Stomach (tissue), 4 donors: Measurements from ENCODE around the gene HSF2.

Experiments
- EP300 ChIP-seq: sonication (generic); formaldehyde crosslinking; IDR thresholded peaks from one replicate; pipeline ENCODE4 v1.6.1; 2017; ENCODE audit warnings: antibody characterized with exemption
- POLR2A ChIP-seq, 4 donors: fragments of 450-650 bp; IDR thresholded peaks; one replicate each; pipeline ENCODE4 v1.6.1; 2016; ENCODE audit warnings: antibody characterized with exemption in 4 of 4, control low read depth in 2 of 4, mild to moderate bottlenecking in 1 of 4, moderate library complexity in 1 of 4

GRCh38 chr6:122376246-122376645, 23.2 kb upstream of the HSF2 start:
- TF ChIP-seq POLR2A (IDR thresholded peaks at IDR 0.05) (no peak), EP300 (no peak)
